ENCODE results near the gene CSF1.
"Not testable (repeated sequence)": the region's sequence is repeated elsewhere in the genome, so short reads cannot be mapped to it uniquely, and the experiment has no call there.

Gene CSF1

DNA sequence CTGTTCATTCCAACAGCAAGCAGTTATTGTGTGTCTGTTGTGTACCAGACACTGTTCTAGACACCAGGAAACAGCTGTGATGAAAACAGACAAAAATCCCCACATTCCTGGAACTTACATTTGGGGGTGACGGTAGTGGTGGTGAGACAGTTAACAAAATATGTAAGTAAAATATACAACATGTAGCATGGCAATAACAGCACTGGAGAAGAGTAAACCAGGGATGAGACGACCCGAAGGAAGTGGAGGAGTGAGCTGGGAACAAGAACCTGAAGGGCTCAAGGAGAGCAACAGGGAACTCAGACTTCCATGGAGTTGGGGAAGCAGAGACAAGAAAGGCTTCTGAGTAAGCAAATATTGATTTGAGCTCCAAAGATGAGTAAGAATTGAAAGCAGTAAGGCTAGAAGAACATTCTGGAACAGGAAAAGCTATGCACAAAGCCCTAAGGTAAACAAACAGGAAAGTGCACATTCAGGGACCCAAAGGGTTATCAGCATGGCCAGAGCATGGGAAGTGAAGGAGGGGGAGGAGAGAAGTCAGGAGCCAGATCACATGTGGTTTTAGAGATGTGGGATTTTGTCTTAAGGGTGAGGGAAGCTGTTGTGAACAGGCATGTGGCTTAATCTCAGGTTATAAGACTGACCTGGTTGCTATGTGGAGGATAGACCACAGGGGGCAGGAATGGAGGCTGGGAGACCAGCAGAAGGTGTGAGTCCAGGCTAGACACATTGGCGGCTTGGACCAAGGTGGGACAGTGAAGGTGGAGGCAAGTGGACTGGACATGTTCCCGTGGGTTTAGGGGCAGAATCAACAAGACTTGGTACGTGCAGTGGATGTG lies 7.3 kb downstream of the CSF1 start:
- 81% methylated on average over 5 of the region's 6 CpGs for WGBS
- Histone ChIP-seq H3K9me3 (ENCODE audit: control insufficient read depth, low read length) (no peaks in the 10 kb centered on the region), H3K23ac (ENCODE audit: low read length in 2 of 2) (no peak overlapping the region), H2BK15ac (ENCODE audit: low read depth, poor library complexity, severe bottlenecking) (no peak overlapping the region), H2BK12ac (ENCODE audit: low read length in 2 of 2) (peak overlapping the region in 1 of 2 experiments; percentile 45), H3K27ac (ENCODE audit: low read length, poor library complexity, severe bottlenecking) (no peak overlapping the region), H3K27me3 (ENCODE audit: control insufficient read depth in 1 of 2, insufficient read depth in 1 of 2, low read length in 2 of 2) (no peaks in the 10 kb centered on the region), H2BK5ac (ENCODE audit: low read depth, low read length, poor library complexity, severe bottlenecking) (no peak overlapping the region), H4K8ac (ENCODE audit: low read length) (peak overlapping the region; percentile 22), H2BK120ac (ENCODE audit: low read depth, low read length) (no peak overlapping the region), H3K14ac (ENCODE audit: low read length in 2 of 2) (peak overlapping the region in 1 of 2 experiments; percentile 31), H3K4ac (ENCODE audit: low read depth in 1 of 2, low read length in 2 of 2) (peak overlapping the region in 1 of 2 experiments; percentile 51), H3K18ac (ENCODE audit: low read depth in 1 of 2, low read length in 2 of 2) (peak overlapping the region in 1 of 2 experiments; percentile 71), H4K91ac (ENCODE audit: low read length) (peak overlapping the region; percentile 56), H3K9ac (ENCODE audit: low read length) (peak overlapping the region; percentile 13), H3K4me2 (ENCODE audit: low read length, poor library complexity, severe bottlenecking) (no peak overlapping the region), H3K36me3 (ENCODE audit: control insufficient read depth in 1 of 2, insufficient read depth in 2 of 2, low read depth in 1 of 2, low read length in 2 of 2) (peaks cover 73 to 98% of the 10 kb centered on the region in 2 experiments), H3K4me1 (ENCODE audit: control insufficient read depth, insufficient read depth, low read depth, low read length) (peaks cover 15% of the 10 kb centered on the region), H3K4me3 (ENCODE audit: insufficient read depth in 1 of 2, low read depth in 1 of 2, low read length in 2 of 2) (no peak overlapping the region), H3K79me1 (replicated peaks; ENCODE audit: low read length, poor library complexity, severe bottlenecking) (peaks cover 24% of the 10 kb centered on the region), H2AFZ (ENCODE audit: low read depth, low read length) (no peak overlapping the region), H2AK5ac (ENCODE audit: low read length, severe bottlenecking) (no peak overlapping the region)
- DNase-seq, result peak; percentile 59

DNA sequence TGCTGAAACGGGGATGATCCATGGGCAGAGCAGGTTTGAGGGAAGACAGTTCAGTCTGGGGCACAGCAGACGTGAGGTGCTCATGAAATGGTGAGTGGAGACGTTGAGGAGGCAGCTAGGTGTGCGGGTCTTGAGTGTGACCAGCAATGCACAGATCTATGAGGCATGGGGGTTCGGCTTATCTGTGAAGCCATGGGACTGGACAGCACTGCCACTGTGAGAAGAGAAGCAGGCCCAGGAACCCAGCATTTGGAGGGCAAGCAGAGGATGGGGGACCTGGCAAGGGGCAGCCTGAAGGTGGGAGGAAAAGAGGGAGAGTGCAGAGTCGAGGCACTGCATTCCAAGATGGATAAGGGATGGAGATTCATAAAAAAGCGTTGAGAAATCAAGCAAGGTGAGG lies 8.0 kb downstream of the CSF1 start:
- Histone ChIP-seq H2BK15ac (ENCODE audit: low read depth, poor library complexity, severe bottlenecking) (no peak overlapping the region), H2AFZ (ENCODE audit: low read depth, low read length) (no peak overlapping the region), H2AK5ac (ENCODE audit: low read length, severe bottlenecking) (no peak overlapping the region), H3K9me3 (ENCODE audit: control insufficient read depth, low read length) (no peaks in the 10 kb centered on the region), H3K9ac (ENCODE audit: low read length) (peak overlapping the region; percentile 9), H3K4me3 (ENCODE audit: insufficient read depth in 1 of 2, low read depth in 1 of 2, low read length in 2 of 2) (no peak overlapping the region), H3K36me3 (ENCODE audit: control insufficient read depth in 1 of 2, insufficient read depth in 2 of 2, low read depth in 1 of 2, low read length in 2 of 2) (peaks cover 80 to 98% of the 10 kb centered on the region in 2 experiments), H3K23ac (ENCODE audit: low read length in 2 of 2) (no peak overlapping the region), H3K4ac (ENCODE audit: low read depth in 1 of 2, low read length in 2 of 2) (peak overlapping the region in 1 of 2 experiments; percentile 51), H3K4me1 (ENCODE audit: control insufficient read depth, insufficient read depth, low read depth, low read length) (peaks cover 10% of the 10 kb centered on the region), H3K27ac (ENCODE audit: low read length, poor library complexity, severe bottlenecking) (no peak overlapping the region), H3K27me3 (ENCODE audit: control insufficient read depth in 1 of 2, insufficient read depth in 1 of 2, low read length in 2 of 2) (no peaks in the 10 kb centered on the region), H4K91ac (ENCODE audit: low read length) (no peak overlapping the region), H2BK5ac (ENCODE audit: low read depth, low read length, poor library complexity, severe bottlenecking) (no peak overlapping the region), H3K18ac (ENCODE audit: low read depth in 1 of 2, low read length in 2 of 2) (peak overlapping the region in 1 of 2 experiments; percentile 37), H4K8ac (ENCODE audit: low read length) (peak overlapping the region; percentile 16), H3K4me2 (ENCODE audit: low read length, poor library complexity, severe bottlenecking) (no peak overlapping the region), H2BK120ac (ENCODE audit: low read depth, low read length) (no peak overlapping the region), H2BK12ac (ENCODE audit: low read length in 2 of 2) (no peak overlapping the region), H3K14ac (ENCODE audit: low read length in 2 of 2) (peak overlapping the region in 1 of 2 experiments; percentile 37), H3K79me1 (replicated peaks; ENCODE audit: low read length, poor library complexity, severe bottlenecking) (peaks cover 26% of the 10 kb centered on the region)
- WGBS, result 97% methylated on average over 7 of the region's 7 CpGs
- DNase-seq, result no peak

DNA sequence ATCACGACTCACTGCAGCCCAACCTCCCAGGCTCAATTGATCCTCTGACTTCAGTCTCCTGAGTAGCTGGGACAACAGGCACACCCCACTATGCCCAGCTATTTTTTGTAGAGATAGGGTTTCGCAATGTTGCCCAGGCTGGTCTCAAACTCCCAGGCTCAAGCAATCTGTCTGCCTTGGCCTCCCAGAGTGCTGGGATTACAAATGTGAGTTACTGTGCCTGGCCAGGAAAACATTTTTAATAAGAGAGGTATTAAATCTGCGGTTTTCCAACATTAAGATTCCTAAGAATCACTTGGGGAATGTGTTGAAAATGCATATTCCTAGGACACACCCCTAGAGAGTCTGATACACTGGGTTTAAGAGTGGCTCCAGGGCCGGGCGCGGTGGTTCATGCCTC lies 8.7 kb downstream of the CSF1 start:
- Histone ChIP-seq H2AFZ (ENCODE audit: low read depth, low read length) (no peak overlapping the region), H2BK120ac (ENCODE audit: low read depth, low read length) (no peak overlapping the region), H3K9me3 (ENCODE audit: control insufficient read depth, low read length) (no peaks in the 10 kb centered on the region), H3K79me1 (replicated peaks; ENCODE audit: low read length, poor library complexity, severe bottlenecking) (peaks cover 26% of the 10 kb centered on the region), H3K27ac (ENCODE audit: low read length, poor library complexity, severe bottlenecking) (no peak overlapping the region), H3K36me3 (ENCODE audit: control insufficient read depth in 1 of 2, insufficient read depth in 2 of 2, low read depth in 1 of 2, low read length in 2 of 2) (peaks cover 84 to 98% of the 10 kb centered on the region in 2 experiments), H2BK12ac (ENCODE audit: low read length in 2 of 2) (no peak overlapping the region), H3K9ac (ENCODE audit: low read length) (peak overlapping the region; percentile 9), H3K14ac (ENCODE audit: low read length in 2 of 2) (no peak overlapping the region), H3K4me1 (ENCODE audit: control insufficient read depth, insufficient read depth, low read depth, low read length) (peaks cover 6% of the 10 kb centered on the region), H3K4me3 (ENCODE audit: insufficient read depth in 1 of 2, low read depth in 1 of 2, low read length in 2 of 2) (no peak overlapping the region), H3K18ac (ENCODE audit: low read depth in 1 of 2, low read length in 2 of 2) (no peak overlapping the region), H3K4me2 (ENCODE audit: low read length, poor library complexity, severe bottlenecking) (no peak overlapping the region), H3K23ac (ENCODE audit: low read length in 2 of 2) (no peak overlapping the region), H4K91ac (ENCODE audit: low read length) (no peak overlapping the region), H2BK5ac (ENCODE audit: low read depth, low read length, poor library complexity, severe bottlenecking) (no peak overlapping the region), H2BK15ac (ENCODE audit: low read depth, poor library complexity, severe bottlenecking) (no peak overlapping the region), H3K27me3 (ENCODE audit: control insufficient read depth in 1 of 2, insufficient read depth in 1 of 2, low read length in 2 of 2) (no peaks in the 10 kb centered on the region), H3K4ac (ENCODE audit: low read depth in 1 of 2, low read length in 2 of 2) (no peak overlapping the region), H2AK5ac (ENCODE audit: low read length, severe bottlenecking) (no peak overlapping the region), H4K8ac (ENCODE audit: low read length) (no peak overlapping the region)
- DNase-seq, result no peak
- 100% methylated on average over 6 of the region's 6 CpGs for WGBS

DNA sequence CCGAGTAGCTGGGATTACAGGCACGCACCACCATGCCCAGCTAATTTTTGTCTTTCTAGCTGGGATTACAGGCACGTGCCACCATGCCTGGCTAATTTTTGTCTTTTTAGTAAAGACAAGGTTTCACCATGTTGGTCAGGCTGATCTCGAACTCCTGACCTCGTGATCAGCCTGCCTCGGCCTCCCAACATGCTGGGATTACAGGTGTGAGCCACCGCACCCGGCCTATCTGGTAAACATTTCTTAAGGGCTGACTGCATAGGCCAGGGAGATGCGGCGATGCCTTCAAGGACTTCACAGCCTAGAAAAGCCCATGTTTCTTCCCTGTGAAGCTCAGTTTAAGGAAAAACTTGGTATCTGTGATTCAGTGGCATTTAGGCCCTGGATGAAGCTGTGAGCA lies 9.7 kb downstream of the CSF1 start:
- H3K9me3 ChIP-seq (ENCODE audit: control insufficient read depth, low read length); H3K4ac ChIP-seq (ENCODE audit: low read depth in 1 of 2, low read length in 2 of 2); H2AK5ac ChIP-seq (ENCODE audit: low read length, severe bottlenecking); H2BK15ac ChIP-seq (ENCODE audit: low read depth, poor library complexity, severe bottlenecking); H3K4me1 ChIP-seq (ENCODE audit: control insufficient read depth, insufficient read depth, low read depth, low read length); H3K27ac ChIP-seq (ENCODE audit: low read length, poor library complexity, severe bottlenecking); H2AFZ ChIP-seq (ENCODE audit: low read depth, low read length); H4K8ac ChIP-seq (ENCODE audit: low read length); H4K91ac ChIP-seq (ENCODE audit: low read length); H3K4me2 ChIP-seq (ENCODE audit: low read length, poor library complexity, severe bottlenecking); H2BK12ac ChIP-seq (ENCODE audit: low read length in 2 of 2); H3K18ac ChIP-seq (ENCODE audit: low read depth in 1 of 2, low read length in 2 of 2); DNase-seq; H3K4me3 ChIP-seq (ENCODE audit: insufficient read depth in 1 of 2, low read depth in 1 of 2, low read length in 2 of 2); H2BK5ac ChIP-seq (ENCODE audit: low read depth, low read length, poor library complexity, severe bottlenecking); H3K27me3 ChIP-seq (ENCODE audit: control insufficient read depth in 1 of 2, insufficient read depth in 1 of 2, low read length in 2 of 2); H3K14ac ChIP-seq (ENCODE audit: low read length in 2 of 2); H3K9ac ChIP-seq (ENCODE audit: low read length); H2BK120ac ChIP-seq (ENCODE audit: low read depth, low read length); H3K23ac ChIP-seq (ENCODE audit: low read length in 2 of 2): not testable (repeated sequence)
- H3K79me1 ChIP-seq (replicated peaks; ENCODE audit: low read length, poor library complexity, severe bottlenecking), result peaks cover 19% of the 10 kb centered on the region
- 96% methylated on average over 10 of the region's 10 CpGs for WGBS
- peaks cover 94 to 100% of the 10 kb centered on the region in 2 experiments for H3K36me3 ChIP-seq (ENCODE audit: control insufficient read depth in 1 of 2, insufficient read depth in 2 of 2, low read depth in 1 of 2, low read length in 2 of 2)

All from mesenchymal stem cell (in vitro differentiated cells and primary cell).